ENCODE data around the gene FOXA1. TPM values are rescaled to one million over a fixed set of nuclear protein-coding genes. Genes with fewer than 3 reads are reported as not detected.

FOXA1 gene
- total and polyA plus RNA-seq, 2 of the 4 experiments (the other 2 are of a cell fraction): 0.18 to 0.31 TPM

- dilution Hi-C loops (cut with HindIII; ENCODE audit: low sequenced_read_pairs, unreplicated experiment) (no loop called here), in situ Hi-C loops (cut with MboI; ENCODE audit: low sequenced_read_pairs) (no loop called here), intact Hi-C loops (cut with micrococcal nuclease) (no loop called here)
- H3K79me1 ChIP-seq (ENCODE audit: low read depth in 1 of 2, low read length in 2 of 2): no peaks in the 10 kb centered on the region
- H4K91ac ChIP-seq (ENCODE audit: insufficient read depth, low read depth, low read length): no peak overlapping the region
- H3K27me3 ChIP-seq (ENCODE audit: control insufficient read depth, insufficient read depth, low read length): peaks cover 75% of the 10 kb centered on the region
- no peak overlapping the region for H2BK5ac ChIP-seq (ENCODE audit: low read depth, low read length, poor library complexity, severe bottlenecking)
- 0 out of 2 replicates have a peak, but pooled peaks cover 2% of the 10 kb centered on the region for H3K9me1 ChIP-seq (ENCODE audit: insufficient read depth, low read length)
- no peak for DNase-seq
- WGBS, 2 experiments (ENCODE audit: extremely low coverage in 2 of 2, insufficient read length in 1 of 2): 11% methylated on average over 26 of the region's 58 CpGs; no CpG with 5 or more reads in 1 of the 2 experiments
- H2BK15ac ChIP-seq (ENCODE audit: low read depth, low read length): no peak overlapping the region
- POLR2A ChIA-PET (ENCODE audit: unreplicated experiment): no interaction called here
- H3K4me1 ChIP-seq (ENCODE audit: control insufficient read depth, insufficient read depth, low read length): peaks cover 3% of the 10 kb centered on the region; the same call in 1 of the 2 replicates
- no peak overlapping the region for H2BK20ac ChIP-seq (ENCODE audit: low read depth, low read length)
- no peak overlapping the region for H4K5ac ChIP-seq (ENCODE audit: low read depth, low read length)
- no peak overlapping the region for H3K18ac ChIP-seq (ENCODE audit: low read depth, low read length)
- no peak overlapping the region for H3K4me2 ChIP-seq (ENCODE audit: low read depth, low read length)
- H3K56ac ChIP-seq (ENCODE audit: extremely low read depth, insufficient read depth, low read length): no peak overlapping the region
- no peak overlapping the region for H3K27ac ChIP-seq (ENCODE audit: insufficient read depth, low read length)
- H3K4ac ChIP-seq (ENCODE audit: low read depth, low read length): no peak overlapping the region
- no peak overlapping the region for H3K4me3 ChIP-seq (ENCODE audit: insufficient read depth, low read depth, low read length)
- TF ChIP-seq CTCF (conservative IDR thresholded peaks at IDR 0.05; ENCODE audit: low read depth, low read length) (no peak), CEBPB (IDR thresholded peaks at IDR 0.05; ENCODE audit: low read depth, low read length) (no peak), RFX5 (IDR thresholded peaks at IDR 0.05; ENCODE audit: low read depth, low read length) (no peak), NFE2L2 (IDR thresholded peaks at IDR 0.05; ENCODE audit: low read depth, low read length) (no peak), USF2 (IDR thresholded peaks at IDR 0.05; ENCODE audit: low read depth, low read length) (no peak), POLR2A (IDR thresholded peaks at IDR 0.05; ENCODE audit: low read depth, low read length) (no peak), MXI1 (IDR thresholded peaks at IDR 0.05; ENCODE audit: borderline replicate concordance, low read depth, low read length) (no peak), CHD1 (IDR thresholded peaks at IDR 0.05; ENCODE audit: low read depth, low read length) (no peak), RCOR1 (IDR thresholded peaks at IDR 0.05; ENCODE audit: insufficient replicate concordance, low read length) (no peak), BHLHE40 (IDR thresholded peaks at IDR 0.05; ENCODE audit: low read depth, low read length) (no peak), MAZ (IDR thresholded peaks at IDR 0.05; ENCODE audit: borderline replicate concordance, low read depth, low read length) (no peak), FOS (IDR thresholded peaks at IDR 0.05; ENCODE audit: low read depth, low read length) (no peak), MAFK (IDR thresholded peaks at IDR 0.05; ENCODE audit: low read depth, low read length) (no peak), ELK1 (IDR thresholded peaks at IDR 0.05; ENCODE audit: borderline replicate concordance, low read depth, low read length) (no peak), RAD21 (IDR thresholded peaks at IDR 0.05; ENCODE audit: low read length) (no peak), SMC3 (IDR thresholded peaks at IDR 0.05; ENCODE audit: low read depth, low read length) (no peak)
- no peak overlapping the region for H4K8ac ChIP-seq (ENCODE audit: low read depth in 2 of 2, low read length in 2 of 2)
- ATAC-seq (ENCODE audit: low read depth): no peak
- no TSS peak for BruUV-seq (replicated peaks)
- H2AK9ac ChIP-seq (replicated peaks; ENCODE audit: low read depth, low read length, poor library complexity): peak overlapping the region; percentile 12
- no peak overlapping the region for H3K14ac ChIP-seq (replicated peaks; ENCODE audit: low read depth, low read length)
- CTCF ChIA-PET: no interaction called here
- no peak overlapping the region for H3K9ac ChIP-seq (ENCODE audit: low read depth, low read length)
- H4K20me1 ChIP-seq (ENCODE audit: insufficient read depth, low read length): no peaks in the 10 kb centered on the region; the same call in 1 of the 2 replicates
- no peak overlapping the region for H3K23ac ChIP-seq (ENCODE audit: low read depth, low read length)
- H2AK5ac ChIP-seq (ENCODE audit: low read depth, low read length): no peak overlapping the region
- peaks cover 18% of the 10 kb centered on the region; the same call in 1 of the 2 replicates for H3K9me3 ChIP-seq (ENCODE audit: control insufficient read depth, insufficient read depth, low read length)
- no peak overlapping the region for H2BK120ac ChIP-seq (ENCODE audit: low read depth, low read length)
- H2AFZ ChIP-seq (replicated peaks; ENCODE audit: low read length, poor library complexity): peak overlapping the region; percentile 9
- H3K36me3 ChIP-seq (ENCODE audit: control insufficient read depth, insufficient read depth, low read length): no peaks in the 10 kb centered on the region
Observed at GRCh38 chr14:37591941-37592481, 3.0 kb downstream of the FOXA1 start.
